Small intestine (tissue), 7 donors: ENCODE data around the gene SLC5A10. TPM values are rescaled to one million over a fixed set of nuclear protein-coding genes. Genes with fewer than 3 reads are reported as not detected.
"Not testable (repeated sequence)": the region's sequence is repeated elsewhere in the genome, so short reads cannot be mapped to it uniquely, and the experiment has no call there.

Experiments used
- DNase-seq, 2 donors: peaks; one replicate each; pipeline versions ENCODE4 v3.0.0 to v3.0.0-alpha.2; 2013
- FAIRE-seq: peaks from 2 replicates; lab custom pipeline; 2012; peaks lifted over from hg19 to GRCh38; lab: Jason Lieb, UNC
- H3K27ac ChIP-seq, 3 donors: one replicate each; pipeline ENCODE4 v1.5.1; 2013; ENCODE audit warnings: low read length in 2 of 3, mild to moderate bottlenecking in 2 of 3, control low read depth in 1 of 3, inconsistent platforms in 1 of 3, low read depth in 1 of 3, moderate library complexity in 1 of 3
- H3K27me3 ChIP-seq, 3 donors: one replicate each; pipeline ENCODE4 v1.6.1; 2013; ENCODE audit warnings: low read length in 3 of 3, inconsistent platforms in 1 of 3; ENCODE audit not compliant: control insufficient read depth in 3 of 3, insufficient read depth in 3 of 3
- H3K36me3 ChIP-seq, 3 donors: one replicate each; pipeline ENCODE4 v1.6.1; 2013; ENCODE audit warnings: low read length in 3 of 3, inconsistent platforms in 1 of 3, low read depth in 1 of 3, mild to moderate bottlenecking in 1 of 3, moderate library complexity in 1 of 3; ENCODE audit not compliant: control insufficient read depth in 3 of 3, insufficient read depth in 2 of 3
- H3K4me1 ChIP-seq, 3 donors: one replicate each; pipeline ENCODE4 v1.6.1; 2013; ENCODE audit warnings: low read length in 2 of 3, inconsistent platforms in 1 of 3, low read depth in 1 of 3, mild to moderate bottlenecking in 1 of 3, moderate library complexity in 1 of 3; ENCODE audit not compliant: control insufficient read depth in 3 of 3, insufficient read depth in 2 of 3
- H3K4me3 ChIP-seq, 3 donors: one replicate each; pipeline ENCODE4 v1.5.1; 2013; ENCODE audit warnings: low read length in 3 of 3, control low read depth in 1 of 3, inconsistent platforms in 1 of 3, low read depth in 1 of 3, mild to moderate bottlenecking in 1 of 3, moderate library complexity in 1 of 3
- H3K9me3 ChIP-seq, 2 donors: one replicate each; pipeline ENCODE4 v1.6.1; 2013; ENCODE audit warnings: low read depth in 1 of 2, low read length in 1 of 2; ENCODE audit not compliant: control insufficient read depth in 2 of 2, insufficient read depth in 1 of 2
- WGBS, 3 donors: extraction: QIAGEN DNeasy Blood & Tissue Kit; methylation state at CpG; one replicate each; pipeline ENCODE4 v1.1.7; 2013; 5-methylcytosine and 5-hydroxymethylcytosine counted together
- polyA plus RNA-seq, 4 donors: library from polyadenylated mRNA; stranded (reverse) in 3 of 4; unstranded in 1 of 4; fragments of 200-250 nt in 3 of 4; fragments of 120-200 nt in 1 of 4; gene quantifications; one replicate each; pipeline versions ENCODE4 v1.2.1 to v1.2.3, GENCODE V29; 2013
- donor health status: healthy with polysubstance abuse.
- donor health status: control.
- donor health status: control.
- donor health status: Bipolar disorder and iron deficiency.
- donor health status: healthy.

SLC5A10 gene
- polyA plus RNA-seq, 4 donors: 0.09 to 0.27 (median 0.22) TPM; not detected in 1

- no peak overlapping the region for H3K4me3 ChIP-seq
- H3K4me1 ChIP-seq: peaks cover 4 to 27% (median 17%) of the 10 kb centered on the region in 3 donors
- H3K36me3 ChIP-seq: peaks cover 0 to 54% (median 9%) of the 10 kb centered on the region in 3 donors
- no peaks in the 10 kb centered on the region for H3K9me3 ChIP-seq
- peak overlapping the region in 2 of 3 donors; percentile 9 to 63 for H3K27ac ChIP-seq
- H3K27me3 ChIP-seq: no peaks in the 10 kb centered on the region
- DNase-seq: peak; percentile 70 to 86
- WGBS, 3 donors: 25 to 62% (median 38%) methylated on average over 6 of the region's 6 CpGs
- no peak for FAIRE-seq
These were observed 32.0 kb upstream of the SLC5A10 start for GRCh38 chr17:18919963-18920362.

- 15 to 29% (median 28%) methylated on average over 6 of the region's 6 CpGs for WGBS, 3 donors
These were observed 31.0 kb upstream of the SLC5A10 start for GRCh38 chr17:18920911-18921441.

GRCh38 chr17:18921485-18921884 lies 30.5 kb upstream of the SLC5A10 start:
- Histone ChIP-seq H3K27ac (peak overlapping the region in 2 of 3 donors; percentile 46 to 79), H3K4me1 (peaks cover 4 to 27% (median 17%) of the 10 kb centered on the region in 3 donors), H3K4me3 (no peak overlapping the region), H3K27me3 (no peaks in the 10 kb centered on the region), H3K36me3 (peaks cover 0 to 50% (median 14%) of the 10 kb centered on the region in 3 donors), H3K9me3 (no peaks in the 10 kb centered on the region)
- no peak for DNase-seq
- 58 to 87% (median 80%) methylated on average over 2 of the region's 2 CpGs for WGBS, 3 donors
- FAIRE-seq: no peak

More at GRCh38 chr17:18920911-18921441, 31.0 kb upstream of the SLC5A10 start:
- Histone ChIP-seq H3K36me3 (peaks cover 0 to 52% (median 14%) of the 10 kb centered on the region in 3 donors), H3K27ac (peak overlapping the region in 2 of 3 donors; percentile 46 to 79), H3K4me3 (no peak overlapping the region), H3K27me3 (no peaks in the 10 kb centered on the region), H3K4me1 (peaks cover 4 to 27% (median 17%) of the 10 kb centered on the region in 3 donors), H3K9me3 (no peaks in the 10 kb centered on the region)
- FAIRE-seq: no peak
- no peak for DNase-seq

GRCh38 chr17:18921912-18922451 lies 30.0 kb upstream of the SLC5A10 start:
- no peaks in the 10 kb centered on the region for H3K27me3 ChIP-seq
- peaks cover 0 to 53% (median 13%) of the 10 kb centered on the region in 3 donors for H3K36me3 ChIP-seq
- FAIRE-seq (no peak), DNase-seq (peak; percentile 59 to 67)
- H3K4me3 ChIP-seq: no peak overlapping the region
- peaks cover 4 to 27% (median 17%) of the 10 kb centered on the region in 3 donors for H3K4me1 ChIP-seq
- 42 to 50% (median 47%) methylated on average over 4 of the region's 4 CpGs for WGBS, 3 donors
- no peaks in the 10 kb centered on the region for H3K9me3 ChIP-seq
- H3K27ac ChIP-seq: peak overlapping the region in 2 of 3 donors; percentile 41 to 59

GRCh38 chr17:18922596-18922995 lies 29.4 kb upstream of the SLC5A10 start:
- WGBS, 3 donors: 91 to 95% (median 94%) methylated on average over 6 to 7 of the region's 7 CpGs
- not testable (repeated sequence) for FAIRE-seq, H3K9me3 ChIP-seq, H3K4me3 ChIP-seq, DNase-seq, H3K27me3 ChIP-seq
- Histone ChIP-seq H3K36me3 (peaks cover 0 to 52% (median 12%) of the 10 kb centered on the region in 3 donors), H3K27ac (peak overlapping the region in 2 of 3 donors; percentile 30 to 59), H3K4me1 (peaks cover 4 to 27% (median 17%) of the 10 kb centered on the region in 3 donors)

GRCh38 chr17:18925187-18925586 lies 26.8 kb upstream of the SLC5A10 start:
- 98 to 100% (median 100%) methylated on average over 1 of the region's 1 CpG for WGBS, 3 donors

GRCh38 chr17:18928628-18929125 lies 23.3 kb upstream of the SLC5A10 start:
- Histone ChIP-seq H3K36me3 (peaks cover 7 to 66% (median 17%) of the 10 kb centered on the region in 3 donors), H3K9me3 (no peaks in the 10 kb centered on the region), H3K27me3 (no peaks in the 10 kb centered on the region), H3K27ac (no peak overlapping the region), H3K4me3 (no peak overlapping the region), H3K4me1 (no peaks in the 10 kb centered on the region)
- FAIRE-seq (no peak), DNase-seq (no peak)
- WGBS, 3 donors: 91 to 92% (median 92%) methylated on average over 9 of the region's 9 CpGs

More at GRCh38 chr17:18925187-18925586, 26.8 kb upstream of the SLC5A10 start:
- Histone ChIP-seq H3K27me3 (no peaks in the 10 kb centered on the region), H3K4me1 (peaks cover 0 to 19% (median 12%) of the 10 kb centered on the region in 3 donors), H3K9me3 (no peaks in the 10 kb centered on the region), H3K4me3 (no peak overlapping the region), H3K27ac (no peak overlapping the region), H3K36me3 (peaks cover 3 to 51% (median 13%) of the 10 kb centered on the region in 3 donors)
- DNase-seq (no peak), FAIRE-seq (no peak)

GRCh38 chr17:18932360-18933055 lies 19.5 kb upstream of the SLC5A10 start:
- H3K27ac ChIP-seq: no peak overlapping the region
- 76 to 79% (median 78%) methylated on average over 5 of the region's 5 CpGs for WGBS, 3 donors
- DNase-seq (no peak), FAIRE-seq (no peak)
- H3K36me3 ChIP-seq: peaks cover 7 to 41% (median 12%) of the 10 kb centered on the region in 3 donors
- no peaks in the 10 kb centered on the region for H3K4me1 ChIP-seq
- H3K27me3 ChIP-seq: no peaks in the 10 kb centered on the region
- no peaks in the 10 kb centered on the region for H3K9me3 ChIP-seq
- no peak overlapping the region for H3K4me3 ChIP-seq
